CD4-positive, alpha-beta T cell treated with Interleukin-4 for 1 hour (primary cell): Measurements from ENCODE around the gene BPI.
"Not testable (repeated sequence)": the region's sequence is repeated elsewhere in the genome, so short reads cannot be mapped to it uniquely, and the experiment has no call there.

ENCODE experiments used
- DNase-seq, 2 donors: peaks; one replicate each; pipeline ENCODE4 v3.0.0-alpha.2; 2020 to 2022

Gene BPI

DNA sequence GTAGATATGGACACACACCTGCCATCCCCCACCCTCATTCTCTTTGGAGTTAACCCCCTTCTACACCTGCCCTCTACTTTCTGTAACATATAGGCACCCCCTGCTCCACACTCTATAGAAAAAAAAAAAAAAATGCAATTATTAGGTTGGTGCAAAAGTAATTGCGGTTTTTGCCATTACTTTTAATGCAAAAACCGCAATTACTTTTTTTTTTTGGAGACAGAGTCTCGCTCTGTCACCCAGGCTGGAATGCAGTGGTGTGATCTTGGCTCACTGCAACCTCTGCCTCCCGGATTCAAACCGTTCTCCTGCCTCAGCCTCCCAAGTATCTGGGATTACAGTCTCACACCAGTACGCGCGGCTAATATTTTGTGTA is 35.6 kb downstream of the BPI start:
- not testable (repeated sequence) for DNase-seq

- no peak for DNase-seq
These were observed 36.0 kb downstream of the BPI start for GRCh38 chr20:38339997-38340396.

DNA sequence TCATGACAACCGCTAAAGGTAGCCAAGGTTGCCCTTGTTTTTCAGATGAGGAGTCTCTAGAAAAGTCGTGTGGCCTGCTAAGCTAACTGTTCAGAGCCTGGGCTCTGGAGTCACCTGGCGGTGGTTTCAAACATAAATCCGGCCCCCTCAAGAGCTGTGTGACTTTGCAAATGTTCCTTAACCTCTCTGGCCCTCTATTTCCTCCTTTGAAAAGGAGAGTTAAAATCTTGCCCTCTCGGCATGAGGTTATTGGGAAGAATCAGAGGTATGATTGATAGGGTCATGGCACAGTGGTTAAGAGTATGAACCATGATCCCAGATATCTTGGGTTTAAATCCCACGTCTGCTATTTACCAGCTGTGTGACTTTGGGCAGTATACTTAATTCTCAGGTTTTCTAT is 36.7 kb downstream of the BPI start:
- no peak for DNase-seq

- no peak for DNase-seq
These were observed 38.3 kb downstream of the BPI start for GRCh38 chr20:38342216-38342615.

GRCh38 chr20:38342713-38343310 is 38.9 kb downstream of the BPI start:
- DNase-seq = no peak

GRCh38 chr20:38343311-38344106 is 39.6 kb downstream of the BPI start:
- no peak for DNase-seq

GRCh38 chr20:38344107-38344701 is 40.2 kb downstream of the BPI start:
- no peak for DNase-seq

DNA sequence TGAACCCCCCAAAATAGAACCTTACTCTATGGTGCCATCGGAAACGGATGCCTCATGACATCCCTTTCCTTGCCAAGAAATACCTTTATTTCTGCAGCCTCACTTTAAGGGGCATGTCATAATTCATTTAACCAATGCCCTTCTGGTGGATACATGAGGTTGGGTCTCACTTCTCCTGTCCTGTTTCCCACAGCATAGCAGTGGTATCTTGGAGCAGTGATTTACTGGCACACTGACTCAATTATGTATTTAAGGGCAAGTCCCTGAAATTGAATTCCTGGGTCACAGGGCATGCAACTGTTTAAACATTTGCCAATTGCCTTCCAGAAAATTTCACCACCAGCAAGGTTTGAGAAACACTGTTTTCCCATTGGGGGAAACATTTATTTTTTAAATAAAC is 41.7 kb downstream of the BPI start:
- no peak for DNase-seq

DNA sequence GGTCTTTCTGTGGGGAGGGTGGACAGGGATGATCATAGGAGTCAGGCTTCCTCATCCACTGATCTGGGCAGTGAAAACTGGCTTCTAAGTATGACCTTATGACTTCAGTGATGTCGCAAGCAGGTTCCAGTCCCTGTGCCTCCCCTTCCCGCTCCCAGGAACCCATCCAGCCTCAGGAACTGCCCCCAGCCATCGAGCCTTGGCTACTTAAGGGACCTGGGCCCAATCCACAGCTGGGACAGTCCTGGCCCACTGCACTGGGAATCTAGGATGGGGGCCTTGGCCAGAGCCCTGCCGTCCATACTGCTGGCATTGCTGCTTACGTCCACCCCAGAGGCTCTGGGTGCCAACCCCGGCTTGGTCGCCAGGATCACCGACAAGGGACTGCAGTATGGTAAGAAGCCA is 42.3 kb downstream of the BPI start, which contains the start of gene LBP:
TSS of gene LBP (plus strand) at position 236 of the 405 bp plus-strand sequence. CDS start at position 271, 35 bp downstream.
- DNase-seq = no peak

GRCh38 chr20:38346741-38347140 is 42.8 kb downstream of the BPI start:
- no peak for DNase-seq

DNA sequence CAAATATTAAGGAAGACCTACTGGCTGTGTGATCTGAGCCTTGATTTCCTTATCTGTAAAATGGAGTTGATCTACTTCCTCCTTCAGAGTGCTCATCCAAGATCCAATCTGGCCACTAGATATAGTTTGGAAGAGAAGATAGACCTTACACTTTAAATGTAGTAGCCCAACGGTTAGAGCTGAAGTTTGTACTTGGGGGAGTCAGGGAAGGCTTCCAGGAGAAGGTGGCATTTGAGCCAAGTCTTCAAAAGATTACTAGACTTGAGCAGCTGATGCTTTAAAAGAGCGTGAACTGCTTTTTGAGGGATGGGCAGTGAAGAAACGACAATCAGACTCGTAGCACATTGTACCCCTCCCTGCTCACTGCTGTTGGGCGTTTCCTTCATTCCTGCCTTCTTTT is 45.9 kb downstream of the BPI start:
- DNase-seq = no peak

- no peak for DNase-seq
These were observed 47.2 kb downstream of the BPI start for GRCh38 chr20:38350879-38351775.

- no peak for DNase-seq
These were observed 49.4 kb downstream of the BPI start for GRCh38 chr20:38353316-38353715.

DNA sequence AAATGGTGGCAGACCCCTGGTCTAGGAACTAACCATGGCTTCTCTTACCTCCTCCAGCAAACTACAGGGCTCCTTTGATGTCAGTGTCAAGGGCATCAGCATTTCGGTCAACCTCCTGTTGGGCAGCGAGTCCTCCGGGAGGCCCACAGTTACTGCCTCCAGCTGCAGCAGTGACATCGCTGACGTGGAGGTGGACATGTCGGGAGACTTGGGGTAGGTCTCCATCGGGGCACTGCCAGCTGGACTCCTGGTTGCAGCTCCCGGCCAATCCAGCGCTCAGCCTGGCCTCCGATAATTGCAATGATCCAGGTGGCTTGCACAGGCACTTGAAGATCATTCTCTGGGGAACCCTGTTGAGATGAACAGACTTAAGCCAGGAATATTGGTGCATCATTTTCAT is 50.3 kb downstream of the BPI start:
- DNase-seq = no peak

- no peak for DNase-seq
These were observed 51.4 kb downstream of the BPI start for GRCh38 chr20:38355161-38356012.

DNA sequence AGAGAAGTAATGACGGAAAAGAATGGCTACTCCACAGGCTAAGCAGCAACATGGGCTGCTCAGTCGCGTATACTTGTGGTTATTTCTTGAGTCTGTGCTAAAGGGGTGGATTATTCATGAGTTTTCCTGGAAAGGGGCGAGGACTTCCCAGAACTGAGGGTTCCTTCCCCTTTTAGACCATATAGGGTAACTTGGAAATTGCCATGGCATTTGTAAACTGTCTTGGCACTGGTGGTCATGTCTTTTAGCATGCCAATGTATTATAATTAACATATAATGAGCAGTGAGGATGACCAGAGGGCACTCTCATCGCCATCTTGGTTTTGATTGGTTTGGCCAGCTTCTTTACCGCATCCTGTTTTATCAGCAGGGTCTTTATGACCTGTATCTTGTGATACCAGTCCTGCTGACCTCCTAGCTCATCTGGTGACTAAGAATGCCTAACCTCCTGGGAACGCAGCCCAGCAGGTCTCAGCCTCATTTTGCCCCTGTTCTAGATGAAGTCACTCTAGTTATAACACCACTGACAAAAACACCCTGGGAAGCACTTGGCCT is 53.8 kb downstream of the BPI start:
- DNase-seq = no peak

DNA sequence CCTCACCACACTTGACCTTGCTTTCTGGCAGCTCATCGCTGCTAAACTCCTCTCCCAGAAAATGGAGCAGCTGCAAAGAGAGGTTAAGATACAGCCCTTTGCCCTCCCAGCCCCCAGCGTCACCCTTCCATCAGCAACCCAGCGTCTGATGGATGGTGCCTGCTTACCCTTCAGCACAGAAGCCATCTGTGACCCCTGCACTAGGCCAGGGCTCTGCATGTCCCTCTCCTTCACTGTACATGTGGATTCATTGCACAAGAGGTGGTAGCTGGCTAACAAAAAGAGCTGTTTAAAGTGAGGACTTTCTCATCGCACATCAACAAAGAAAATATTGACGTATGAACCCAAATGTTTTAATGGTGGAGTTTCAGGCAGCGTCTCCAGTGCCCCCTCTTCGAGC is 54.6 kb downstream of the BPI start:
- no peak for DNase-seq

DNA sequence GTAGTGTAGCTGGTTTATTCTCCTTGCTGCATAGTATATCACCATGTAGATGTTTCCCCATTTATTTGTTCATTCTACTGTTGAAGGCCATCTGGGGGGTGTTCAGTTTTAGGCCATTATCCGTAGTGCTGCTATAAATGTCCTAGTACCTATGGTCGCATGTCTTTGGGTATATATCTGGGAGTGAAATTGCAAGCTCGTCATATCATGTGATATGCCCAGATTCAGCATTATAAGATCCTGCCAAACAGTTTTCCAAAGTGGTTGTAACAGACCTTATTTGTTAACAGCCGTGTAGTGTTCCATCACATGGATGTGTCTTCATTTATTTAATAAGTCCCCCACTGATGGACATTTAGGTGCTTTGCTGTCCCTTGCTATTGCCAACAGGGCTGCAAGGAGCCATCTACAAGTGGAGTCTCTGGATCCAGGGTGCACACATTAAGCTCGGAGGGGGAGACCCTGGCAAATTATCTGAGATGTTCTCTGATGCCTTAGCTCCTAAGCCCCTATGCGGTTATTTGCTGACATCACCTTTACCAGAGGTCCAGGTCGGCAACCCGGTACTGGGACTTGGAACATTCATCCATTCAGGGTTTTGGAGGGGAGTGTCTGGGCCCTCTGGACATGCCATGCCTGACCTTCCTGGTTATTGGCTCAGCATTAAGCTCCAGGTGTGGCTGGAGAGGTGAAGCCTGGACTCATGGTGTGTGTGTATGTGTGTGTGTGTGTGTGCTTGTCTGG is 59.2 kb downstream of the BPI start:
- DNase-seq = no peak

- peak; percentile 0 to 23 for DNase-seq
These were observed 65.4 kb downstream of the BPI start for GRCh38 chr20:38369389-38369788.

DNA sequence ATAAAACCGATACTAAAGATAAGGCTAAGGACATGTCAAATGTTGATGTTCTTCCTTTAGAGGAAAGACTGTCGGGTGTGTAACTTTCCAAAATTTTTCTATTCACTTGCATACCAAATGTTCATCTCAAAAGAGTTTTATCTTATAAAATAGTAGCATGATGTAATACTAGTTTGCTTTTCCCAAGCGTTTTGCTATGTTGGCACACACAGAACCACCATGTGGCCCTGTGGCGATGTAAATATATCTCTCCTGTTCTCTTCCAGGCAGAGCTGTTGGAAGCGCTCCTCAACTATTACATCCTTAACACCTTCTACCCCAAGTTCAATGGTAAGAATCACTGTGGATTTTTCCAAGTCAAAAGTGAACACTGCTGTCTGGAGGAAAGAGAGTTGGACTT is 68.8 kb downstream of the BPI start:
- no peak for DNase-seq

- DNase-seq = no peak
These were observed 69.4 kb downstream of the BPI start for GRCh38 chr20:38373231-38373867.
